PC-9 (cell line): ENCODE results near the gene SETD5.

ENCODE experiments used
- CTCF ChIP-seq: fragments of 200-600 bp; sonication (generic); conservative IDR thresholded peaks from 2 replicates; pipeline ENCODE4 v1.6.1; 2017; ENCODE audit warnings: mixed run types, antibody characterized with exemption, mild to moderate bottlenecking, moderate library complexity
- EZH2 ChIP-seq: fragments of 200-600 bp; sonication (generic); IDR thresholded peaks from 2 replicates; pipeline ENCODE4 v1.8.0; 2017; ENCODE audit warnings: antibody characterized with exemption, low read depth

GRCh38 chr3:9441501-9442221, 44.2 kb downstream of the SETD5 start:
- TF ChIP-seq CTCF: no peak
- no peak for TF ChIP-seq EZH2
